SK-N-SH (cell line): ENCODE data around the gene NFAT5. TPM values are rescaled to one million over a fixed set of nuclear protein-coding genes. Genes with fewer than 3 reads are reported as not detected.

Experiments
- CTCF ChIA-PET: fragments of 300-600, 350-600 bp; formaldehyde crosslinking; extraction: SDS; loops from one replicate; lab custom pipeline; 2021; lab: Yijun Ruan, JAX
- POLR2A ChIA-PET: fragments of 350-600 bp; sonication (Branson Sonifier 250); formaldehyde crosslinking; extraction: SDS; loops from one replicate; lab custom pipeline; 2020; ENCODE audit warnings: antibody characterized with exemption, inconsistent platforms; lab: Yijun Ruan, JAX
- DNase-seq: peaks from one replicate; pipeline ENCODE4 v3.0.0; 2012
- H2AFZ ChIP-seq: fragments of 200-600 bp; sonication (generic); 2 replicates; pipeline ENCODE4 v1.8.1; 2016; ENCODE audit warnings: antibody characterized with exemption, mild to moderate bottlenecking, low read depth
- H3F3A ChIP-seq: fragments of 200-600 bp; sonication (generic); replicated peaks from 2 replicates; pipeline ENCODE3; 2016; ENCODE audit warnings: antibody characterized with exemption, mild to moderate bottlenecking; ENCODE audit not compliant: insufficient read depth
- H3K27ac ChIP-seq, 2 experiments: fragments of 200-500 bp in 1 of 2; fragments of 200-600 bp in 1 of 2; sonication (Bioruptor generic) in 1 of 2; sonication (generic), shearing (Covaris generic) in 1 of 2; 2 replicates each; pipeline versions ENCODE4 v1.5.1 to v1.6.1; 2014 to 2016; ENCODE audit warnings: low read depth in 2 of 2, inconsistent platforms in 1 of 2, low read length in 1 of 2, mild to moderate bottlenecking in 1 of 2, mixed read lengths in 1 of 2
- H3K27me3 ChIP-seq: fragments of 200-600 bp; sonication (generic), shearing (Covaris generic); 2 replicates; pipeline ENCODE4 v1.6.1; 2016; ENCODE audit warnings: mixed run types; ENCODE audit not compliant: insufficient read depth
- H3K36me3 ChIP-seq, 2 experiments: fragments of 200-500 bp in 1 of 2; fragments of 200-600 bp in 1 of 2; sonication (Bioruptor generic) in 1 of 2; sonication (generic) in 1 of 2; replicated peaks in 1 of 2; 2 replicates each; pipeline versions ENCODE3 to v1.5.1; 2014 to 2016; ENCODE audit warnings: low read length in 1 of 2, mild to moderate bottlenecking in 1 of 2; ENCODE audit not compliant: insufficient read depth in 2 of 2, control insufficient read depth in 1 of 2
- H3K4me1 ChIP-seq, 2 experiments: fragments of 200-500 bp in 1 of 2; fragments of 200-600 bp in 1 of 2; sonication (Bioruptor generic) in 1 of 2; sonication (generic), shearing (Covaris generic) in 1 of 2; 2 replicates each; pipeline versions ENCODE4 v1.5.1 to v1.6.1; 2014 to 2016; ENCODE audit warnings: low read depth in 1 of 2, low read length in 1 of 2, mixed run types in 1 of 2; ENCODE audit not compliant: insufficient read depth in 2 of 2, control insufficient read depth in 1 of 2
- H3K4me2 ChIP-seq: fragments of 200-600 bp; sonication (generic), shearing (Covaris generic); 2 replicates; pipeline ENCODE4 v1.6.1; 2017; ENCODE audit warnings: mixed run types
- H3K4me3 ChIP-seq, 2 experiments: fragments of 200-500 bp in 1 of 2; fragments of 200-600 bp in 1 of 2; sonication (Bioruptor generic) in 1 of 2; sonication (generic), shearing (Covaris generic) in 1 of 2; 2 replicates each; pipeline versions ENCODE4 v1.5.1 to v1.8.1; 2014 to 2016; ENCODE audit warnings: low read depth in 2 of 2, inconsistent platforms in 1 of 2, low read length in 1 of 2, mild to moderate bottlenecking in 1 of 2, mixed read lengths in 1 of 2, moderate library complexity in 1 of 2
- H3K79me2 ChIP-seq: fragments of 200-600 bp; sonication (generic); 2 replicates; pipeline ENCODE4 v1.8.1; 2017; ENCODE audit warnings: mild to moderate bottlenecking; ENCODE audit not compliant: insufficient read depth
- H3K9ac ChIP-seq: fragments of 200-600 bp; sonication (generic); 2 replicates; pipeline ENCODE4 v1.6.1; 2017; ENCODE audit warnings: mixed run types
- H3K9me2 ChIP-seq: fragments of 200-600 bp; sonication (generic); 2 replicates; pipeline ENCODE4 v1.6.1; 2017; ENCODE audit warnings: mixed run types
- H3K9me3 ChIP-seq: fragments of 200-600 bp; sonication (generic); 2 replicates; pipeline ENCODE4 v1.6.1; 2017; ENCODE audit warnings: mixed run types, mild to moderate bottlenecking, moderate library complexity
- H4K20me1 ChIP-seq: fragments of 200-600 bp; sonication (generic); 2 replicates; pipeline ENCODE4 v1.6.1; 2017; ENCODE audit warnings: mild to moderate bottlenecking, mixed run types; ENCODE audit not compliant: insufficient read depth
- CHD2 ChIP-seq: fragments of 150-350 bp; IDR thresholded peaks from 2 replicates; pipeline ENCODE4 v1.6.1; 2018; ENCODE audit warnings: low read length; ENCODE audit not compliant: partially characterized antibody
- ELF1 ChIP-seq: IDR thresholded peaks from 2 replicates; pipeline ENCODE4 v1.4.0; 2012
- EP300 ChIP-seq, 2 experiments: IDR thresholded peaks; 2 replicates each; pipeline versions ENCODE4 v1.4.0 to v1.6.1; 2012; ENCODE audit warnings: borderline replicate concordance in 1 of 2, low read depth in 1 of 2, low read length in 1 of 2
- EZH2phosphoT487 ChIP-seq: fragments of 200-600 bp; sonication (generic); IDR thresholded peaks from 2 replicates; pipeline ENCODE4 v1.6.1; 2017; ENCODE audit warnings: low read depth, mixed run types, mild to moderate bottlenecking, antibody characterized with exemption, moderate library complexity, borderline replicate concordance
- FOSL2 ChIP-seq: IDR thresholded peaks from 2 replicates; pipeline ENCODE4 v1.4.0; 2012; ENCODE audit warnings: low read depth, mild to moderate bottlenecking, moderate library complexity, borderline replicate concordance
- FOXJ3 ChIP-seq: sonication (generic); formaldehyde crosslinking; IDR thresholded peaks from 2 replicates; pipeline ENCODE4 v1.5.1; 2020; ENCODE audit warnings: mild to moderate bottlenecking, missing genetic modification reagents
- FOXM1 ChIP-seq: IDR thresholded peaks from 2 replicates; pipeline ENCODE4 v1.4.0; 2012; ENCODE audit warnings: low read depth, mild to moderate bottlenecking
- GABPA ChIP-seq: IDR thresholded peaks from 2 replicates; pipeline ENCODE4 v1.4.0; 2012; ENCODE audit warnings: low read depth, mild to moderate bottlenecking
- JUND ChIP-seq: IDR thresholded peaks from 2 replicates; pipeline ENCODE4 v1.4.0; 2012
- MEF2A ChIP-seq: IDR thresholded peaks from 2 replicates; pipeline ENCODE4 v1.4.0; 2012; ENCODE audit warnings: low read depth, borderline replicate concordance
- MXI1 ChIP-seq: IDR thresholded peaks from 2 replicates; pipeline ENCODE4 v1.6.1; 2012; ENCODE audit warnings: mild to moderate bottlenecking, low read depth, low read length, improper control_type of control experiment
- NRF1 ChIP-seq: IDR thresholded peaks from 2 replicates; pipeline ENCODE4 v1.6.1; 2012; ENCODE audit warnings: low read depth, mild to moderate bottlenecking, low read length
- RCOR1 ChIP-seq: fragments of 150-350 bp; IDR thresholded peaks from 2 replicates; pipeline ENCODE4 v1.6.1; 2017; ENCODE audit warnings: antibody characterized with exemption, low read length
- REST ChIP-seq: IDR thresholded peaks from 2 replicates; pipeline ENCODE4 v1.6.1; 2012; ENCODE audit warnings: mild to moderate bottlenecking, low read depth, low read length, moderate library complexity
- RXRA ChIP-seq: IDR thresholded peaks from 2 replicates; pipeline ENCODE4 v1.4.0; 2012; ENCODE audit warnings: low read depth, mild to moderate bottlenecking, borderline replicate concordance
- SMC3 ChIP-seq: IDR thresholded peaks from 2 replicates; pipeline ENCODE4 v1.6.1; 2012; ENCODE audit warnings: low read depth, low read length, improper control_type of control experiment
- TCF12 ChIP-seq: IDR thresholded peaks from 2 replicates; pipeline ENCODE4 v1.4.0; 2012
- YY1 ChIP-seq: IDR thresholded peaks from 2 replicates; pipeline ENCODE4 v1.4.0; 2012; ENCODE audit warnings: low read depth, mild to moderate bottlenecking
- whole genome bisulfite sequencing: methylation state at CpG from one replicate; pipeline ENCODE4 v1.1.6; 2017; ENCODE audit warnings: low lambda C conversion rate; 5-methylcytosine and 5-hydroxymethylcytosine counted together
- polyA plus RNA-seq, 3 experiments: library from polyadenylated mRNA; depleted of rRNA; stranded (reverse); fragments of >200 nt; gene quantifications; 2 replicates each; pipeline ENCODE4 v1.2.3, GENCODE V29; 2012
- TF ChIP-seq, protein P1 (sequence below): IDR thresholded peaks from 2 replicates; pipeline ENCODE4 v1.4.0; 2012; ENCODE audit warnings: low read depth, borderline replicate concordance
- TF ChIP-seq, protein P2 (sequence below): IDR thresholded peaks from 2 replicates; pipeline ENCODE4 v1.4.0; 2012; ENCODE audit warnings: low read depth
- TF ChIP-seq, protein P3 (sequence below): fragments of 150-350 bp; IDR thresholded peaks from 2 replicates; pipeline ENCODE4 v1.6.1; 2016; ENCODE audit warnings: mild to moderate bottlenecking, low read depth, low read length

NFAT5 gene
- polyA plus RNA-seq, 1 of the 3 experiments (the other 2 are of a cell fraction), result 7.2 TPM

DNA sequence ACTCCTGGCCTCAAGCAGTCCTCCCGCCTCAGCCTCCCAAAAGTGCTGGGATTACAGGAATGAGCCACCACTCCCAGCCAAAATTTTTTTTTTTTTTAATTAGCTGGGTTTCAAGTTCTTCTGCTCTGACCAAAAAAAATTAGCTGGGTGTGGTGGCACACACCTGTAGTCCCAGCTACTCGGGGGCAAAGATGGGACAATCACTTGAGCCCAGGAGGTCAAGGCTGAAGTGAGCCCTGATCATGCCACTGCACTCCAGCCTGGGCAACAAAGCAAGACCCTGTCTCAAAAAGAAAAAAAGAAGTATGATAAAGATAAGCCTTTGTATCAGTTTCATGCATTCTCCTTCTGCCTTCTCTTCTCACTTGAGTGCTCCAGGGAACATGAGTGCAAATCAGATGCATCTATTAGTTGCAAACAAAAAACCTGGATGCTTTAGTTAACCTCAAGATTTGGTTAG lies 158.7 kb downstream of the NFAT5 start:
- ChIA-PET POLR2A (interaction anchor here (1.2 kb wide), 1 partner anchor 31 kb away, joined by 3 read pairs; the partner anchor contains the start of gene NOB1), CTCF (interaction anchor here (1.2 to 3.6 kb wide), 3 partner anchors 14 to 30 kb away, joined by 3 to 19 read pairs (median 6); partner anchors contain the start of gene NOB1)
- peaks cover 0 to 6% of the 10 kb centered on the region in 2 experiments for H3K36me3 ChIP-seq
- H3K27ac ChIP-seq, result peak overlapping the region in 1 of 2 experiments; percentile 30; a peak in 1 of 4 replicates
- no peaks in the 10 kb centered on the region for H4K20me1 ChIP-seq
- peaks cover 69% of the 10 kb centered on the region for H3K79me2 ChIP-seq
- H2AFZ ChIP-seq, result no peak overlapping the region
- H3K4me3 ChIP-seq, result peak overlapping the region in 1 of 2 experiments; percentile 80; a peak in 1 of 4 replicates
- peaks cover 17 to 18% of the 10 kb centered on the region in 2 experiments; a peak in 3 of 4 replicates for H3K4me1 ChIP-seq
- TF ChIP-seq TCF12, result no peak
- TF ChIP-seq, protein P1, sequence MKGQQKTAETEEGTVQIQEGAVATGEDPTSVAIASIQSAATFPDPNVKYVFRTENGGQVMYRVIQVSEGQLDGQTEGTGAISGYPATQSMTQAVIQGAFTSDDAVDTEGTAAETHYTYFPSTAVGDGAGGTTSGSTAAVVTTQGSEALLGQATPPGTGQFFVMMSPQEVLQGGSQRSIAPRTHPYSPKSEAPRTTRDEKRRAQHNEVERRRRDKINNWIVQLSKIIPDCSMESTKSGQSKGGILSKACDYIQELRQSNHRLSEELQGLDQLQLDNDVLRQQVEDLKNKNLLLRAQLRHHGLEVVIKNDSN, result no peak
- no peak for TF ChIP-seq ELF1
- no peak for TF ChIP-seq REST
- TF ChIP-seq, protein P2, sequence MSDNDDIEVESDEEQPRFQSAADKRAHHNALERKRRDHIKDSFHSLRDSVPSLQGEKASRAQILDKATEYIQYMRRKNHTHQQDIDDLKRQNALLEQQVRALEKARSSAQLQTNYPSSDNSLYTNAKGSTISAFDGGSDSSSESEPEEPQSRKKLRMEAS, result no peak
- no peak for TF ChIP-seq JUND
- no peak for TF ChIP-seq MEF2A
- TF ChIP-seq EZH2phosphoT487, result no peak
- no peak for TF ChIP-seq CHD2
- no peak for TF ChIP-seq NRF1
- no peak for TF ChIP-seq FOXJ3
- 75% methylated on average over 2 of the region's 2 CpGs for WGBS
- no peaks in the 10 kb centered on the region for H3K9me3 ChIP-seq
- no peaks in the 10 kb centered on the region for H3K27me3 ChIP-seq
- H3K9me2 ChIP-seq, result no peaks in the 10 kb centered on the region
- peaks cover 31% of the 10 kb centered on the region for H3F3A ChIP-seq
- H3K9ac ChIP-seq, result no peak overlapping the region
- DNase-seq, result no peak
- peak overlapping the region; percentile 97 for H3K4me2 ChIP-seq

GRCh38 chr16:69724981-69725479 lies 159.3 kb downstream of the NFAT5 start:
- Histone ChIP-seq H3K36me3 (peaks cover 0 to 6% of the 10 kb centered on the region in 2 experiments), H3K9me2 (no peaks in the 10 kb centered on the region), H3K4me3 (peak overlapping the region in 1 of 2 experiments; percentile 80; a peak in 3 of 4 replicates), H3K4me1 (peaks cover 17 to 18% of the 10 kb centered on the region in 2 experiments; a peak in 3 of 4 replicates), H3K79me2 (peaks cover 69% of the 10 kb centered on the region), H3F3A (peaks cover 31% of the 10 kb centered on the region), H3K27me3 (no peaks in the 10 kb centered on the region), H4K20me1 (no peaks in the 10 kb centered on the region), H3K9me3 (no peaks in the 10 kb centered on the region), H3K27ac (peak overlapping the region in 1 of 2 experiments; percentile 30; a peak in 1 of 4 replicates), H3K9ac (no peak overlapping the region), H2AFZ (no peak overlapping the region), H3K4me2 (peak overlapping the region; percentile 97)
- WGBS, result 69% methylated on average over 6 of the region's 6 CpGs
- DNase-seq, result no peak
- ChIA-PET CTCF (interaction anchor here (1.2 to 3.6 kb wide), 3 partner anchors 15 to 29 kb away, joined by 3 to 19 read pairs (median 6); partner anchors contain the start of gene NOB1), POLR2A (interaction anchor here (1.2 to 3.0 kb wide), 2 partner anchors 30 kb away, joined by 3 to 12 read pairs; partner anchors contain the start of gene NOB1)
- TF ChIP-seq FOSL2 (no peak), YY1 (no peak), FOXM1 (no peak), EP300 (IDR thresholded peaks at IDR 0.05; ENCODE audit: borderline replicate concordance in 1 of 2, low read depth in 1 of 2, low read length in 1 of 2) (no peak), SMC3 (no peak), MXI1 (no peak), RXRA (no peak), ELF1 (no peak), EZH2phosphoT487 (no peak), GABPA (no peak), RCOR1 (no peak)
- TF ChIP-seq, protein P3, sequence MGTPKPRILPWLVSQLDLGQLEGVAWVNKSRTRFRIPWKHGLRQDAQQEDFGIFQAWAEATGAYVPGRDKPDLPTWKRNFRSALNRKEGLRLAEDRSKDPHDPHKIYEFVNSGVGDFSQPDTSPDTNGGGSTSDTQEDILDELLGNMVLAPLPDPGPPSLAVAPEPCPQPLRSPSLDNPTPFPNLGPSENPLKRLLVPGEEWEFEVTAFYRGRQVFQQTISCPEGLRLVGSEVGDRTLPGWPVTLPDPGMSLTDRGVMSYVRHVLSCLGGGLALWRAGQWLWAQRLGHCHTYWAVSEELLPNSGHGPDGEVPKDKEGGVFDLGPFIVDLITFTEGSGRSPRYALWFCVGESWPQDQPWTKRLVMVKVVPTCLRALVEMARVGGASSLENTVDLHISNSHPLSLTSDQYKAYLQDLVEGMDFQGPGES, result no peak
- TF ChIP-seq, protein P1, result no peak
